Endothelial cell of umbilical vein (primary cell): ENCODE results near the gene MED14. TPM values are rescaled to one million over a fixed set of nuclear protein-coding genes. Genes with fewer than 3 reads are reported as not detected.
A peak's percentile ranks its signal among the peaks of the same experiment; 100 is the strongest.

Experiments
- BruUV-seq: library from RNA; stranded (reverse); fragments of 400-500 nt; replicated peaks from 2 replicates; lab custom pipeline; 2021; lab: Mats Ljungman, UMichigan
- CTCF ChIA-PET: fragments of 300-600, 350-600 bp; sonication (Branson Sonifier 250); formaldehyde crosslinking; loops from one replicate; lab custom pipeline; 2021; ENCODE audit warnings: antibody characterized with exemption, inconsistent platforms; lab: Charles Lee
- POLR2A ChIA-PET: fragments of 300-600, 350-600 bp; sonication (Branson Sonifier 250); formaldehyde crosslinking; loops from one replicate; lab custom pipeline; 2021; ENCODE audit warnings: antibody characterized with exemption, inconsistent platforms; lab: Charles Lee
- DNase-seq: peaks from one replicate; pipeline ENCODE4 v3.0.0-alpha.2; 2011; ENCODE audit warnings: low read depth, low spot score
- FAIRE-seq: peaks from 2 replicates; lab custom pipeline; 2011; peaks lifted over from hg19 to GRCh38; lab: Jason Lieb, UNC
- H2AFZ ChIP-seq: 2 replicates; pipeline ENCODE4 v1.6.0; 2012; ENCODE audit warnings: low read depth, low read length, control low read depth, inconsistent platforms
- H3K27ac ChIP-seq: 2 replicates; pipeline ENCODE4 v1.5.1; 2011; ENCODE audit warnings: low read depth, mild to moderate bottlenecking, control low read depth, low read length, moderate library complexity; ENCODE audit not compliant: insufficient read depth
- H3K27me3 ChIP-seq, 2 experiments: 2 replicates each; pipeline versions ENCODE4 v1.6.0 to v1.6.1; 2011; ENCODE audit warnings: low read length in 2 of 2, mixed read lengths in 1 of 2; ENCODE audit not compliant: control insufficient read depth in 2 of 2, insufficient read depth in 2 of 2
- H3K36me3 ChIP-seq, 2 experiments: 2 replicates in 1 of 2; 3 replicates in 1 of 2; pipeline ENCODE4 v1.5.1; 2011; ENCODE audit warnings: low read length in 2 of 2, mild to moderate bottlenecking in 1 of 2, moderate library complexity in 1 of 2; ENCODE audit not compliant: control insufficient read depth in 2 of 2, insufficient read depth in 2 of 2; ENCODE audit errors: extremely low read depth in 1 of 2
- H3K4me1 ChIP-seq: 3 replicates; pipeline ENCODE4 v1.5.1; 2011; ENCODE audit warnings: mild to moderate bottlenecking, low read length; ENCODE audit not compliant: control insufficient read depth, insufficient read depth; ENCODE audit errors: extremely low read depth
- H3K4me2 ChIP-seq: 2 replicates; pipeline ENCODE4 v1.6.1; 2011; ENCODE audit warnings: low read length, control low read depth, mixed read lengths; ENCODE audit not compliant: insufficient read depth
- H3K4me3 ChIP-seq, 3 experiments: fragments of 200-600 bp in 1 of 3; sonication (generic), shearing (Covaris generic) in 1 of 3; replicated peaks in 1 of 3; 2 replicates each; pipeline ENCODE4 v1.5.1; 2011 to 2016; ENCODE audit warnings: control low read depth in 3 of 3, low read length in 3 of 3, mild to moderate bottlenecking in 2 of 3, inconsistent platforms in 1 of 3, low read depth in 1 of 3, moderate library complexity in 1 of 3; ENCODE audit not compliant: insufficient read depth in 1 of 3
- H3K79me2 ChIP-seq: 2 replicates; pipeline ENCODE4 v1.6.0; 2012; ENCODE audit warnings: low read length, inconsistent platforms; ENCODE audit not compliant: control insufficient read depth, insufficient read depth
- H3K9ac ChIP-seq: replicated peaks from 2 replicates; pipeline ENCODE3; 2011; ENCODE audit warnings: low read length, control low read depth; ENCODE audit not compliant: insufficient read depth; ENCODE audit errors: extremely low read depth
- H3K9me1 ChIP-seq: replicated peaks from 3 replicates; pipeline ENCODE4 v1.6.0; 2011; ENCODE audit warnings: mild to moderate bottlenecking, low read length; ENCODE audit not compliant: control insufficient read depth, insufficient read depth; ENCODE audit errors: extremely low read depth
- H3K9me3 ChIP-seq: replicated peaks from 2 replicates; pipeline ENCODE4 v1.5.1; 2012; ENCODE audit warnings: low read length, inconsistent platforms; ENCODE audit not compliant: control insufficient read depth, insufficient read depth
- H4K20me1 ChIP-seq: replicated peaks from 2 replicates; pipeline ENCODE3; 2011; ENCODE audit warnings: mild to moderate bottlenecking, low read length; ENCODE audit not compliant: control insufficient read depth, insufficient read depth; ENCODE audit errors: extremely low read depth
- EZH2 ChIP-seq: IDR thresholded peaks from 2 replicates; pipeline ENCODE4 v1.6.1; 2012; ENCODE audit warnings: borderline replicate concordance, low read depth, mild to moderate bottlenecking, moderate library complexity, low read length, inconsistent platforms; ENCODE audit not compliant: severe bottlenecking
- MAX ChIP-seq: IDR thresholded peaks from 2 replicates; pipeline ENCODE4 v1.6.1; 2011; ENCODE audit not compliant: insufficient read depth, insufficient read length
- MYC ChIP-seq: IDR thresholded peaks from one replicate; pipeline ENCODE4 v1.6.1; 2011; ENCODE audit warnings: mild to moderate bottlenecking, low read depth, low read length
- POLR2AphosphoS5 ChIP-seq: IDR thresholded peaks from 2 replicates; pipeline ENCODE4 v1.6.1; 2012; ENCODE audit warnings: low read depth, mild to moderate bottlenecking, control low read depth, low read length, moderate library complexity; ENCODE audit not compliant: insufficient read depth
- dilution Hi-C: fragments of 300-500 bp; cut with MboI; formaldehyde crosslinking; loops from one replicate; pipeline ENCODE4 v1.15.0; 2019; ENCODE audit warnings: low sequenced_read_pairs; ENCODE audit not compliant: extremely low pct_ligation_motif_present
- intact Hi-C: fragments of 100-400 bp; cut with micrococcal nuclease; formaldehyde crosslinking; loops from one replicate; pipeline ENCODE4 v1.10.0; 2022
- polyA plus RNA-seq, 4 experiments: library from polyadenylated mRNA; depleted of rRNA in 3 of 4; stranded (reverse) in 3 of 4; unstranded in 1 of 4; fragments of >200 nt; gene quantifications; 2 replicates each; pipeline versions ENCODE4 v1.2.1 to v1.2.3, GENCODE V29; 2011 to 2012; ENCODE audit warnings: missing spikeins in 1 of 4
- total RNA-seq: library from RNA; stranded (reverse); gene quantifications from 2 replicates; pipeline ENCODE4 v1.2.3, GENCODE V29; 2021

MED14 gene
- total and polyA plus RNA-seq, 2 donors (not counting 3 experiments of a cell fraction or from before 2014, with no cell fraction given): 25.6 to 55.8 TPM

GRCh38 chrX:40755291-40756249 lies 20.2 kb upstream of the MED14 start:
- no peaks in the 10 kb centered on the region for H4K20me1 ChIP-seq
- intact Hi-C loops: no loop called here
- dilution Hi-C loops: no loop called here
- no peaks in the 10 kb centered on the region for H3K4me1 ChIP-seq
- H3K36me3 ChIP-seq: no peaks in the 10 kb centered on the region
- FAIRE-seq (no peak), DNase-seq (peak; percentile 5)
- no peak overlapping the region for H3K4me3 ChIP-seq
- no peaks in the 10 kb centered on the region for H3K79me2 ChIP-seq
- ChIA-PET CTCF (interaction anchor here (1.2 to 1.3 kb wide), 2 partner anchors 10 to 15 kb away, joined by 3 to 4 read pairs; no protein-coding TSS in a partner anchor), POLR2A (no interaction called here)
- no peaks in the 10 kb centered on the region for H3K27me3 ChIP-seq
- no peak overlapping the region for H3K9ac ChIP-seq
- no peak overlapping the region for H3K27ac ChIP-seq
- no peak overlapping the region for H3K4me2 ChIP-seq
- no peaks in the 10 kb centered on the region for H3K9me1 ChIP-seq
- no peak for TF ChIP-seq MAX
- TF ChIP-seq POLR2AphosphoS5: no peak
- TF ChIP-seq EZH2: no peak
- TF ChIP-seq MYC: no peak
- no peaks in the 10 kb centered on the region for H3K9me3 ChIP-seq
- no peak overlapping the region for H2AFZ ChIP-seq
- BruUV-seq: no TSS peak
